Measurements from ENCODE around the gene MCM8.

DNA sequence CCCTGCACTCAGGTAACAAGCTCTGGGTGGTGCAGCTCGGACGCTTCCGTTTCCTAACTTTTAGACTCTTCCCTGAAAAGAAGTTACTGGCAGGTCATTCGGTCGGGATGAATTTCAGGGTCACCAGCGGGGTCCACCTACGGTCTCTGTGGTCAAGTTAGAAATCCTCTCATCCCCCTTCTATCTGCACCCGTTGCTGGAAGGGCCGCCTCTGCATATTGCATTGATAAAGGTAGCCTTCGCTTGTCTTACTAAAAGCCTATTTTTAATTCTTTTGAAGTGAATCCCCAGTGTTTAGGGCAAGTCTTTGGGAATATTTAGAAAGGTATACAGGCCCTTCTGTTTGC is 56.1 kb downstream of the MCM8 start:
- TF ChIP-seq, protein P1, sequence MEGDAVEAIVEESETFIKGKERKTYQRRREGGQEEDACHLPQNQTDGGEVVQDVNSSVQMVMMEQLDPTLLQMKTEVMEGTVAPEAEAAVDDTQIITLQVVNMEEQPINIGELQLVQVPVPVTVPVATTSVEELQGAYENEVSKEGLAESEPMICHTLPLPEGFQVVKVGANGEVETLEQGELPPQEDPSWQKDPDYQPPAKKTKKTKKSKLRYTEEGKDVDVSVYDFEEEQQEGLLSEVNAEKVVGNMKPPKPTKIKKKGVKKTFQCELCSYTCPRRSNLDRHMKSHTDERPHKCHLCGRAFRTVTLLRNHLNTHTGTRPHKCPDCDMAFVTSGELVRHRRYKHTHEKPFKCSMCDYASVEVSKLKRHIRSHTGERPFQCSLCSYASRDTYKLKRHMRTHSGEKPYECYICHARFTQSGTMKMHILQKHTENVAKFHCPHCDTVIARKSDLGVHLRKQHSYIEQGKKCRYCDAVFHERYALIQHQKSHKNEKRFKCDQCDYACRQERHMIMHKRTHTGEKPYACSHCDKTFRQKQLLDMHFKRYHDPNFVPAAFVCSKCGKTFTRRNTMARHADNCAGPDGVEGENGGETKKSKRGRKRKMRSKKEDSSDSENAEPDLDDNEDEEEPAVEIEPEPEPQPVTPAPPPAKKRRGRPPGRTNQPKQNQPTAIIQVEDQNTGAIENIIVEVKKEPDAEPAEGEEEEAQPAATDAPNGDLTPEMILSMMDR (conservative IDR thresholded peaks at IDR 0.05; ENCODE audit: low read depth in 2 of 2), result no peak
- TF ChIP-seq POLR2AphosphoS5 (IDR thresholded peaks at IDR 0.05; ENCODE audit: low read depth) (no peak), EZH2 (IDR thresholded peaks at IDR 0.05; ENCODE audit: low read depth, unreplicated experiment) (no peak), EZH2phosphoT487 (IDR thresholded peaks at IDR 0.05; ENCODE audit: unreplicated experiment) (no peak), CREB1 (CRISPR knock-in tag; IDR thresholded peaks at IDR 0.05; ENCODE audit: low read depth) (no peak), ZNF114 (CRISPR knock-in tag; IDR thresholded peaks at IDR 0.05) (no peak), JUNB (IDR thresholded peaks at IDR 0.05; ENCODE audit: unreplicated experiment) (no peak), NANOG (IDR thresholded peaks at IDR 0.05; ENCODE audit: borderline replicate concordance) (no peak), STAT1 (IDR thresholded peaks at IDR 0.05; ENCODE audit: unreplicated experiment) (no peak)
- TF ChIP-seq, protein P2, sequence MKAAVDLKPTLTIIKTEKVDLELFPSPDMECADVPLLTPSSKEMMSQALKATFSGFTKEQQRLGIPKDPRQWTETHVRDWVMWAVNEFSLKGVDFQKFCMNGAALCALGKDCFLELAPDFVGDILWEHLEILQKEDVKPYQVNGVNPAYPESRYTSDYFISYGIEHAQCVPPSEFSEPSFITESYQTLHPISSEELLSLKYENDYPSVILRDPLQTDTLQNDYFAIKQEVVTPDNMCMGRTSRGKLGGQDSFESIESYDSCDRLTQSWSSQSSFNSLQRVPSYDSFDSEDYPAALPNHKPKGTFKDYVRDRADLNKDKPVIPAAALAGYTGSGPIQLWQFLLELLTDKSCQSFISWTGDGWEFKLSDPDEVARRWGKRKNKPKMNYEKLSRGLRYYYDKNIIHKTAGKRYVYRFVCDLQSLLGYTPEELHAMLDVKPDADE (IDR thresholded peaks at IDR 0.05), result no peak
- TF ChIP-seq, protein P3, sequence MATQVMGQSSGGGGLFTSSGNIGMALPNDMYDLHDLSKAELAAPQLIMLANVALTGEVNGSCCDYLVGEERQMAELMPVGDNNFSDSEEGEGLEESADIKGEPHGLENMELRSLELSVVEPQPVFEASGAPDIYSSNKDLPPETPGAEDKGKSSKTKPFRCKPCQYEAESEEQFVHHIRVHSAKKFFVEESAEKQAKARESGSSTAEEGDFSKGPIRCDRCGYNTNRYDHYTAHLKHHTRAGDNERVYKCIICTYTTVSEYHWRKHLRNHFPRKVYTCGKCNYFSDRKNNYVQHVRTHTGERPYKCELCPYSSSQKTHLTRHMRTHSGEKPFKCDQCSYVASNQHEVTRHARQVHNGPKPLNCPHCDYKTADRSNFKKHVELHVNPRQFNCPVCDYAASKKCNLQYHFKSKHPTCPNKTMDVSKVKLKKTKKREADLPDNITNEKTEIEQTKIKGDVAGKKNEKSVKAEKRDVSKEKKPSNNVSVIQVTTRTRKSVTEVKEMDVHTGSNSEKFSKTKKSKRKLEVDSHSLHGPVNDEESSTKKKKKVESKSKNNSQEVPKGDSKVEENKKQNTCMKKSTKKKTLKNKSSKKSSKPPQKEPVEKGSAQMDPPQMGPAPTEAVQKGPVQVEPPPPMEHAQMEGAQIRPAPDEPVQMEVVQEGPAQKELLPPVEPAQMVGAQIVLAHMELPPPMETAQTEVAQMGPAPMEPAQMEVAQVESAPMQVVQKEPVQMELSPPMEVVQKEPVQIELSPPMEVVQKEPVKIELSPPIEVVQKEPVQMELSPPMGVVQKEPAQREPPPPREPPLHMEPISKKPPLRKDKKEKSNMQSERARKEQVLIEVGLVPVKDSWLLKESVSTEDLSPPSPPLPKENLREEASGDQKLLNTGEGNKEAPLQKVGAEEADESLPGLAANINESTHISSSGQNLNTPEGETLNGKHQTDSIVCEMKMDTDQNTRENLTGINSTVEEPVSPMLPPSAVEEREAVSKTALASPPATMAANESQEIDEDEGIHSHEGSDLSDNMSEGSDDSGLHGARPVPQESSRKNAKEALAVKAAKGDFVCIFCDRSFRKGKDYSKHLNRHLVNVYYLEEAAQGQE (IDR thresholded peaks at IDR 0.05; ENCODE audit: unreplicated experiment), result no peak

All from GM23338 (cell line).